NCI-H2196 (cell line): ENCODE data around the gene FLRT2.

ENCODE experiments used
- DNase-seq: peaks from one replicate; lab custom pipeline; 2025; ENCODE audit not compliant: unreplicated experiment; lab: John Stamatoyannopoulos, UW

The FLRT2 gene

GRCh38 chr14:85558505-85558904 is 28.6 kb downstream of the FLRT2 start:
- no peak for DNase-seq

- no peak for DNase-seq
Measured at GRCh38 chr14:85562630-85563029, 32.7 kb downstream of the FLRT2 start.

GRCh38 chr14:85564841-85565527 is 35.0 kb downstream of the FLRT2 start:
- no peak for DNase-seq

GRCh38 chr14:85565862-85566296 is 35.9 kb downstream of the FLRT2 start:
- no peak for DNase-seq

GRCh38 chr14:85566603-85567002 is 36.7 kb downstream of the FLRT2 start:
- DNase-seq, result no peak

GRCh38 chr14:85572011-85572410 is 42.1 kb downstream of the FLRT2 start:
- DNase-seq, result no peak

- no peak for DNase-seq
Measured at GRCh38 chr14:85572845-85573244, 42.9 kb downstream of the FLRT2 start.

- no peak for DNase-seq
Measured at GRCh38 chr14:85573406-85573805, 43.5 kb downstream of the FLRT2 start.

- DNase-seq, result no peak
Measured at GRCh38 chr14:85574853-85575616, 45.1 kb downstream of the FLRT2 start.

GRCh38 chr14:85575617-85575898 is 45.6 kb downstream of the FLRT2 start:
- no peak for DNase-seq

GRCh38 chr14:85576218-85576617 is 46.3 kb downstream of the FLRT2 start:
- DNase-seq, result no peak

GRCh38 chr14:85576848-85577542 is 47.1 kb downstream of the FLRT2 start:
- DNase-seq, result no peak

- DNase-seq, result no peak
Measured at GRCh38 chr14:85577543-85578114, 47.7 kb downstream of the FLRT2 start.

- no peak for DNase-seq
Measured at GRCh38 chr14:85578357-85578756, 48.4 kb downstream of the FLRT2 start.

GRCh38 chr14:85578930-85579329 is 49.0 kb downstream of the FLRT2 start:
- no peak for DNase-seq

GRCh38 chr14:85579942-85580341 is 50.0 kb downstream of the FLRT2 start:
- no peak for DNase-seq

GRCh38 chr14:85580536-85581140 is 50.7 kb downstream of the FLRT2 start:
- no peak for DNase-seq

GRCh38 chr14:85581691-85582090 is 51.7 kb downstream of the FLRT2 start:
- DNase-seq, result no peak

GRCh38 chr14:85583380-85583779 is 53.4 kb downstream of the FLRT2 start:
- no peak for DNase-seq

GRCh38 chr14:85584481-85584880 is 54.5 kb downstream of the FLRT2 start:
- no peak for DNase-seq

- no peak for DNase-seq
Measured at GRCh38 chr14:85587151-85587711, 57.3 kb downstream of the FLRT2 start.
